ENCODE measurements around the gene VAV3.

Gene VAV3

GRCh38 chr1:107550358-107550757 is 414.6 kb downstream of the VAV3 start:
- no peak for DNase-seq

GRCh38 chr1:107549152-107549810 is 415.7 kb downstream of the VAV3 start:
- DNase-seq, result no peak

- no peak for DNase-seq
Observed at GRCh38 chr1:107548276-107548675, 416.7 kb downstream of the VAV3 start.

GRCh38 chr1:107547363-107548155 is 417.4 kb downstream of the VAV3 start:
- DNase-seq, result no peak

- DNase-seq, result no peak
Observed at GRCh38 chr1:107546576-107546975, 418.4 kb downstream of the VAV3 start.

- DNase-seq, result no peak
Observed at GRCh38 chr1:107545879-107546278, 419.1 kb downstream of the VAV3 start.

- DNase-seq, result no peak
Observed at GRCh38 chr1:107545056-107545577, 419.9 kb downstream of the VAV3 start.

- no peak for DNase-seq
Observed at GRCh38 chr1:107544285-107544684, 420.7 kb downstream of the VAV3 start.

GRCh38 chr1:107541412-107541811 is 423.6 kb downstream of the VAV3 start:
- DNase-seq, result no peak

GRCh38 chr1:107538502-107538901 is 426.5 kb downstream of the VAV3 start:
- no peak for DNase-seq

- no peak for DNase-seq
Observed at GRCh38 chr1:107536266-107536665, 428.7 kb downstream of the VAV3 start.

- no peak for DNase-seq
Observed at GRCh38 chr1:107535091-107535490, 429.9 kb downstream of the VAV3 start.

GRCh38 chr1:107534632-107535031 is 430.3 kb downstream of the VAV3 start:
- no peak for DNase-seq

- DNase-seq, result no peak
Observed at GRCh38 chr1:107533436-107533835, 431.5 kb downstream of the VAV3 start.

GRCh38 chr1:107532318-107532717 is 432.7 kb downstream of the VAV3 start:
- DNase-seq, result no peak

GRCh38 chr1:107531065-107531908 is 433.7 kb downstream of the VAV3 start:
- DNase-seq, result no peak

GRCh38 chr1:107530543-107530942 is 434.4 kb downstream of the VAV3 start:
- DNase-seq, result no peak

- no peak for DNase-seq
Observed at GRCh38 chr1:107529511-107530149, 435.4 kb downstream of the VAV3 start.

GRCh38 chr1:107526524-107527198 is 438.3 kb downstream of the VAV3 start:
- no peak for DNase-seq

GRCh38 chr1:107525961-107526360 is 439.0 kb downstream of the VAV3 start:
- DNase-seq, result no peak

- DNase-seq, result no peak
Observed at GRCh38 chr1:107525145-107525544, 439.8 kb downstream of the VAV3 start.

GRCh38 chr1:107524301-107524700 is 440.7 kb downstream of the VAV3 start:
- no peak for DNase-seq

Measured in stimulated activated CD4-positive, alpha-beta T cell treated with anti-CD3 and anti-CD28 coated beads, Interleukin-1b, Interleukin-23, amount 100 ng/mL, for 48 hours (primary cell).